Mesothelial cell of epicardium (in vitro differentiated cells): ENCODE results near the gene RNF187. TPM values are rescaled to one million over a fixed set of nuclear protein-coding genes. Genes with fewer than 3 reads are reported as not detected.

Experiments
- DNase-seq, 2 experiments: peaks; one replicate each; pipeline ENCODE4 v3.0.0; 2021; ENCODE audit warnings: low spot score in 2 of 2; ENCODE audit not compliant: unreplicated experiment in 2 of 2
- H3K27ac Mint-ChIP-seq: 2 replicates; pipeline ENCODE4 v1.8.0; 2021; ENCODE audit warnings: mixed read lengths
- H3K27me3 Mint-ChIP-seq: 2 replicates; pipeline ENCODE4 v1.8.0; 2021; ENCODE audit warnings: low read depth, mixed read lengths
- H3K36me3 Mint-ChIP-seq: 2 replicates; pipeline ENCODE4 v1.8.0; 2021; ENCODE audit warnings: mixed read lengths
- H3K4me1 Mint-ChIP-seq: 2 replicates; pipeline ENCODE4 v1.8.0; 2021; ENCODE audit warnings: mixed read lengths
- H3K4me3 Mint-ChIP-seq: 2 replicates; pipeline ENCODE4 v1.8.0; 2021; ENCODE audit warnings: mild to moderate bottlenecking, moderate library complexity, mixed read lengths
- H3K9me3 Mint-ChIP-seq: 2 replicates; pipeline ENCODE4 v1.8.0; 2021; ENCODE audit warnings: mixed read lengths
- CTCF ChIP-seq: fragments of 200-600 bp; sonication (generic); IDR thresholded peaks from one replicate; pipeline ENCODE4 v1.5.0; 2021; ENCODE audit warnings: antibody characterized with exemption; ENCODE audit not compliant: unreplicated experiment
- microRNA-seq: library from miRNA; unstranded; fragments of <30 nt; microRNA quantifications from one replicate; pipeline ENCODE4 v1.2.0, GENCODE V29; 2021; ENCODE audit warnings: inconsistent platforms, mixed read lengths
- total RNA-seq: library from RNA; stranded (reverse); gene quantifications from 3 replicates; pipeline ENCODE4 v1.2.1, GENCODE V29; 2021

Gene RNF187
- total RNA-seq, 1 donor from 2014 or later, result 85.1 TPM

- Mint-ChIP-seq H3K36me3 (no peaks in the 10 kb centered on the region), H3K9me3 (peaks cover 69% of the 10 kb centered on the region), H3K27ac (no peak overlapping the region), H3K27me3 (no peaks in the 10 kb centered on the region), H3K4me1 (no peaks in the 10 kb centered on the region), H3K4me3 (no peak overlapping the region)
- no peak for TF ChIP-seq CTCF
- no peak for DNase-seq
Observed at GRCh38 chr1:228542376-228542775, 55.2 kb downstream of the RNF187 start.

GRCh38 chr1:228542981-228543380 lies 55.8 kb downstream of the RNF187 start:
- no peaks in the 10 kb centered on the region for H3K4me1 Mint-ChIP-seq
- no peak for DNase-seq
- H3K9me3 Mint-ChIP-seq, result peaks cover 64% of the 10 kb centered on the region
- H3K27ac Mint-ChIP-seq, result no peak overlapping the region
- no peaks in the 10 kb centered on the region for H3K36me3 Mint-ChIP-seq
- no peaks in the 10 kb centered on the region for H3K27me3 Mint-ChIP-seq
- TF ChIP-seq CTCF, result no peak
- H3K4me3 Mint-ChIP-seq, result no peak overlapping the region

- no peak overlapping the region for H3K27ac Mint-ChIP-seq
- no peaks in the 10 kb centered on the region for H3K4me1 Mint-ChIP-seq
- no peaks in the 10 kb centered on the region for H3K27me3 Mint-ChIP-seq
- peaks cover 60% of the 10 kb centered on the region for H3K9me3 Mint-ChIP-seq
- no peak for TF ChIP-seq CTCF
- DNase-seq, result no peak
- H3K36me3 Mint-ChIP-seq, result no peaks in the 10 kb centered on the region
- H3K4me3 Mint-ChIP-seq, result no peak overlapping the region
Observed at GRCh38 chr1:228543396-228543795, 56.2 kb downstream of the RNF187 start.

- Mint-ChIP-seq H3K9me3 (peaks cover 52% of the 10 kb centered on the region), H3K4me3 (no peak overlapping the region), H3K36me3 (no peaks in the 10 kb centered on the region), H3K4me1 (no peaks in the 10 kb centered on the region), H3K27me3 (no peaks in the 10 kb centered on the region), H3K27ac (no peak overlapping the region)
- TF ChIP-seq CTCF, result no peak
- no peak for DNase-seq
Observed at GRCh38 chr1:228544021-228544850, 57.1 kb downstream of the RNF187 start.

GRCh38 chr1:228544921-228545591 lies 57.9 kb downstream of the RNF187 start:
- Mint-ChIP-seq H3K4me1 (no peaks in the 10 kb centered on the region), H3K27ac (no peak overlapping the region), H3K9me3 (peaks cover 43% of the 10 kb centered on the region), H3K36me3 (no peaks in the 10 kb centered on the region), H3K4me3 (no peak overlapping the region), H3K27me3 (peaks cover 2% of the 10 kb centered on the region)
- DNase-seq, result no peak
- no peak for TF ChIP-seq CTCF

Small RNA genes within 50 kb of the gene (microRNA-seq; reads per million reads assigned to microRNA genes)
- gene MIR4666A, result not detected

Other genes starting within 250 kb of the RNF187 start
- 39.7 to 40.4 TPM (median 40.2 TPM) in 3 replicates for gene TRIM11, start 80.5 kb upstream of the RNF187 start, total RNA-seq
- gene TRIM17, start 70.5 kb upstream of the RNF187 start, total RNA-seq, result 28.2 to 30.6 TPM (median 28.8 TPM) in 3 replicates
- gene RHOU, start 248.1 kb downstream of the RNF187 start, total RNA-seq, result 39.8 to 40.6 TPM (median 40.6 TPM) in 3 replicates